Uterus (tissue), 4 donors: ENCODE measurements around the gene ACKR2. TPM values are rescaled to one million over a fixed set of nuclear protein-coding genes. Genes with fewer than 3 reads are reported as not detected.
"Not testable (repeated sequence)": the region's sequence is repeated elsewhere in the genome, so short reads cannot be mapped to it uniquely, and the experiment has no call there.

Source experiments
- DNase-seq, 2 donors: peaks; one replicate each; pipeline ENCODE4 v3.0.0-alpha.2; 2019 to 2020
- H3K27ac ChIP-seq, 2 donors: fragments of 200-600 bp; sonication (generic); 1 replicate in 1 of 2; 2 replicates in 1 of 2; pipeline ENCODE4 v1.5.1; 2016 to 2018
- H3K27me3 ChIP-seq, 2 donors: fragments of 200-600 bp; sonication (generic); one replicate each; pipeline ENCODE4 v1.5.1; 2018 to 2019; ENCODE audit warnings: control low read depth in 1 of 2
- H3K36me3 ChIP-seq, 2 donors: fragments of 200-600 bp; sonication (generic); one replicate each; pipeline ENCODE4 v1.5.1; 2019; ENCODE audit warnings: control low read depth in 1 of 2
- H3K4me1 ChIP-seq, 2 donors: fragments of 200-600 bp; sonication (generic); one replicate each; pipeline ENCODE4 v1.5.1; 2018 to 2019; ENCODE audit warnings: control low read depth in 1 of 2
- H3K4me3 ChIP-seq, 2 donors: fragments of 200-600 bp; sonication (generic); 1 replicate in 1 of 2; 2 replicates in 1 of 2; pipeline ENCODE4 v1.5.1; 2018 to 2019; ENCODE audit warnings: mild to moderate bottlenecking in 1 of 2
- H3K9me3 ChIP-seq, 2 donors: fragments of 200-600 bp; sonication (generic); one replicate each; pipeline ENCODE4 v1.5.1; 2019; ENCODE audit warnings: control low read depth in 1 of 2
- CTCF ChIP-seq, 4 experiments: fragments of 200-600 bp in 2 of 4; fragments of 450-650 bp in 2 of 4; sonication (generic) in 2 of 4; IDR thresholded peaks; one replicate each; pipeline ENCODE4 v1.5.1; 2016 to 2019; ENCODE audit warnings: antibody characterized with exemption in 4 of 4, mild to moderate bottlenecking in 2 of 4, moderate library complexity in 1 of 4
- POLR2A ChIP-seq, 2 donors: fragments of 450-650 bp; IDR thresholded peaks; one replicate each; pipeline ENCODE4 v1.6.1; 2016; ENCODE audit warnings: antibody characterized with exemption in 2 of 2, mild to moderate bottlenecking in 1 of 2, moderate library complexity in 1 of 2
- intact Hi-C: fragments of 100-400 bp; cut with DNase I; formaldehyde crosslinking; loops from one replicate; pipeline ENCODE4 v1.15.1; 2023; ENCODE audit warnings: low total_unique reads
- total RNA-seq, 4 donors: library from RNA; depleted of rRNA in 3 of 4; stranded (reverse); fragments of >200 nt in 3 of 4; gene quantifications; one replicate each; pipeline versions ENCODE4 v1.1.0 to v1.2.4, GENCODE V29; 2014 to 2023
- donor health status: DM: yes; HTN: yes; CAD: no.

Gene ACKR2
- total RNA-seq, 4 donors from 2014 or later, result 1.5 to 8.7 (median 4.7) TPM

DNA sequence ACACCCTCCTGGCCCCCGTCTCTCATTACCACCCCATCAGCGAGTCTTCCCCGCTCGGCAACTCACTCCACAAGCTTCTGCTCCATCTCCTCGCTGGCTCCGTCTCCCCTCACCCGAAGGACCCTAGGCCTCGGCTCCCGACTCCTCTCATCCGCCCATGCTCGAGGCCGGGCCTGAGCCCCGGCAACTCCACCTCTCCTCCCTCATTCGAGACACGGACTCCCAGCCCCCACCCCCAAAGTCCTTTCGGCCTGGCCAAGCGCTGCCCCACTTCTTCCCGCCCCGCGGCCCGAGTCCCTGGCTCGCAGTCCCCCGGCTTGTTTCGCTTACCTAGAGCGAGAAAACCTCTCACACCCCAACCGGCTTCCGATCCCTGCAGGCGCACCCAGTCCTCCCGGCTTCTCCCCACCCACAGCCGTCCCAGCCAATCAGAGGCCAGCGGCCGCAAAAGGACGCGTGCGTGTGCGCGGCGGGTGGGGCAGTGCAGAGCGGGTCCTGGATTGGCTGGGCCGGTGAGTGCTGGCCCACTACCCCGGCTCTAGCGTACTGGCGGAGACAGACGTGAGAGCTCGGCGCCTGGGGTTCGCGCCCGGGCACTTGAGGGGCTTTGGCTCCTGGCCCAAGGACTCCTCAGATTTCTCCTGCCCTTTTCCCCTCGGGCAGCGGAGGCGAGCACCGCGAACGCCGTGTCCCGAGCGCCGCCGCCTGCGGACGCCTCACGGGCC is 5.0 kb upstream of the ACKR2 start, which contains the start of gene HIGD1A:
TSS of gene HIGD1A (minus strand) at position 385 of the 725 bp plus-strand sequence. CDS start 10,237 bp downstream, outside the sequence.
- TF ChIP-seq CTCF (IDR thresholded peaks at IDR 0.05) (no peak), POLR2A (IDR thresholded peaks at IDR 0.05) (peak; percentile 96 to 99)
- Histone ChIP-seq H3K4me1 (peaks cover 0 to 13% of the 10 kb centered on the region in 2 donors), H3K9me3 (no peaks in the 10 kb centered on the region), H3K4me3 (peak within 1 kb of the TSS; percentile 69 to 75), H3K36me3 (no peaks in the 10 kb centered on the region), H3K27me3 (no peaks in the 10 kb centered on the region), H3K27ac (peak within 1 kb of the TSS; percentile 90 to 96)
- intact Hi-C loops, result no loop called here
- peak; percentile 93 to 94 for DNase-seq

DNA sequence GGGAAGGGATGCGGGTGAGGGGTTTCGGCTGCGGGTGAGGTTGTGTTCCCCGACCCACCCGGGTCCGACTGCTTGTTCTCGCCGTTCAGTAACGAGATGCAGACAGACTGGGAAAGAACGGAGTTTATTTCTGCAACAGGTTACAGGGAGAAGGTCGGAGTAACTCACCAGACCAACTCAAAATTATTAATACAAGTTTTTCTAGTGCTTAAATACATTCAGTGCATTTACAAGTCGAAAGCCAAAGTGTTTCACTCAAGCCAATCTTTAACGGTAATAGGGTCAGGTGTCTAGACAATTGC is 4.5 kb upstream of the ACKR2 start:
- intact Hi-C loops, result no loop called here
- H3K27me3 ChIP-seq, result no peaks in the 10 kb centered on the region
- peak overlapping the region; percentile 90 to 96 for H3K27ac ChIP-seq
- H3K36me3 ChIP-seq, result no peaks in the 10 kb centered on the region
- peaks cover 0 to 13% of the 10 kb centered on the region in 2 donors for H3K4me1 ChIP-seq
- TF ChIP-seq POLR2A (IDR thresholded peaks at IDR 0.05), result no peak
- no peak for TF ChIP-seq CTCF (IDR thresholded peaks at IDR 0.05)
- no peaks in the 10 kb centered on the region for H3K9me3 ChIP-seq
- DNase-seq, result no peak
- H3K4me3 ChIP-seq, result peak overlapping the region; percentile 69 to 75

DNA sequence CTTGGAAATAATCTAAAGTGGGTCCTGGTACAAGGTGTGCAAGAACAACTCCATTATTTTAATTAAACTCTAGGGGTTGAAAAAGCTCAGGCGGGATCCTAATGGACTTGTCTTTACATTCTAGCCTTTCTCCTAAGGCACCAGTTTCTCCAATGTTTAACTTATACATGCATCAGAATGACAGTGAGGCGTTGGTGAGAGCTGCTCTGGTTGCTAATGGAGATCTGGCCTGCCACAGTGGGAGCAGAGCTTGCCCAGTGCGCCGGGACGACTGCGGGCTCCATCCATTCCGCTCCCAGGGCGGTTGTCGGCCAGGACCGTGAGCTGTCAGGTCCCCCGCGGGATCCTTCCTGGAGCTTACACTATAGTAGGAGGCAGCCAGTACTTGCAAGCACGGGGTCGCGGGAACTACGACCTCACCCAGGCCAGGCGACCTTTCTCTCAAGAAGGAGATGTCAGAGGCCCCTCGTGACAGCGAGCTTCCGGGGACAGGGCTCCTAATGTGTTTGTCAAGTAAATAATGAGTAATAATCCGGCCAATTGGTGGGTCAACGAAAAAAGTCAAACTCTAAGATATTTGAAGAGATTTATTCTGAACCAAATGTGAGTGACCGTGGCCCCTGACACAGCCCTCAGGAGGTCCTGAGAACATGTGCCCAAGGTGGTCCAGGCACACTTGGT is 4.0 kb upstream of the ACKR2 start:
- TF ChIP-seq CTCF (IDR thresholded peaks at IDR 0.05) (no peak), POLR2A (IDR thresholded peaks at IDR 0.05) (no peak)
- no peaks in the 10 kb centered on the region for H3K27me3 ChIP-seq
- H3K27ac ChIP-seq, result peak overlapping the region in 1 of 2 donors; percentile 90
- H3K4me1 ChIP-seq, result peaks cover 0 to 13% of the 10 kb centered on the region in 2 donors
- no peaks in the 10 kb centered on the region for H3K9me3 ChIP-seq
- intact Hi-C loops, result no loop called here
- peak; percentile 21 to 29 for DNase-seq
- peak overlapping the region; percentile 69 to 75 for H3K4me3 ChIP-seq
- no peaks in the 10 kb centered on the region for H3K36me3 ChIP-seq

DNA sequence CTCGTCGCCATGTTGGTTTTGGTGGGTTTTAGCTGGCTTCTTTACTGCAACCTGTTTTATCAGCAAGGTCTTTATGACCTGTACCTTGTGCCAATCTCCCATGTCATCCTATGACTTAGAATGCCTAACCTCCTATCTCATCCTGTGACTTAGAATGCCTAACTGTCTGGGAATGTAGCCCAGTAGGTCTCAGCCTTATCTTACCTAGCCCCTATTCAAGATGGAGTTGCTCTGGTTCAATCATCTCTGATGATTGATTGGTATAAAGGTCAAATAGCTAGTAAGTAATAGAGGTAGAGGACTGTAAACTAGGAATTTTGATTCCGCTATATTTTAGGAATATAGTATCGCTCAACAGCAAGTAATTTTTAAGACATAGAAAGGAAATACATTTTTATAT is 1.3 kb upstream of the ACKR2 start:
- Histone ChIP-seq H3K9me3 (no peaks in the 10 kb centered on the region), H3K27me3 (no peaks in the 10 kb centered on the region), H3K4me3 (no peak overlapping the region), H3K36me3 (no peaks in the 10 kb centered on the region), H3K4me1 (peaks cover 0 to under 1% of the 10 kb centered on the region in 2 donors), H3K27ac (no peak overlapping the region)
- TF ChIP-seq POLR2A (IDR thresholded peaks at IDR 0.05) (no peak), CTCF (IDR thresholded peaks at IDR 0.05) (no peak)
- intact Hi-C loops, result no loop called here
- DNase-seq, result no peak

GRCh38 chr3:42810706-42811105 is 1.5 kb downstream of the ACKR2 start:
- intact Hi-C loops, H3K4me1 ChIP-seq, H3K4me3 ChIP-seq, H3K9me3 ChIP-seq, H3K27me3 ChIP-seq, H3K36me3 ChIP-seq, DNase-seq, H3K27ac ChIP-seq: not testable (repeated sequence)

DNA sequence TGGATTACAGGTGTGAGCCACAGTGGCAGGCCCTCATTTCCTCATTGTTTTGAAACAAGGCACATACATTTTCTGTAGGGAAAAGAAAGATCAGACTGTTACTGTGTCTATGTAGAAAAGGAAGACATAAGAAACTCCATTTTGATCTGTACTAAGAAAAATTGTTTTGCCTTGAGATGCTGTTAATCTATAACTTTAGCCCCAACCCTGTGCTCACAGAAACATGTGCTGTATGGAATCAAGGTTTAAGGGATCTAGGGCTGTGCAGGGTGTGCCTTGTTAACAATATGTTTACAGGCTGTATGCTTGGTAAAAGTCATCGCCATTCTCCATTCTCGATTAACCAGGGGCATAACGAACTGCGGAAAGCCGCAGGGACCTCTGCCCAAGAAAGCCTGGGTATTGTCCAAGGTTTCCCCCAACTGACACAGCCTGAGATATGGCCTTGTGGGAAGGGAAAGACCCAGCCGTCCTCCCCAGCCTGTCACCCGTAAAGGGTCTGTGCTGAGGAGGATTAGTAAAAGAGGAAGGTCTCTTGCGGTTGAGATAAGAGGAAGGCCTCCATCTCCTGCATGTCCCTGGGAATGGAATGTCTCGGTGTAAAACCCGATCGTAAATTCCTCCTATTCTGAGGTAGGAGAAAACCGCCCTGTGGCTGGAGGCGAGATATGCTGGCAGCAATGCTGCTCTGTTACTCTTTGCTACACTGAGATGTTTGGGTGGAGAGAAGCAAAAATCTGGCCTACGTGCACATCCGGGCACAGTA is 2.1 kb downstream of the ACKR2 start:
- H3K27ac ChIP-seq, result not testable (repeated sequence)

More for the DNA sequence above, 2.1 kb downstream of the ACKR2 start:
- H3K9me3 ChIP-seq, H3K36me3 ChIP-seq, H3K4me1 ChIP-seq, H3K4me3 ChIP-seq, DNase-seq, H3K27me3 ChIP-seq, intact Hi-C loops: not testable (repeated sequence)
